DMS53 (cell line): ENCODE data around the gene CSNK1D.

Experiments used
- DNase-seq: peaks from one replicate; lab custom pipeline; 2025; lab: John Stamatoyannopoulos, UW

CSNK1D gene

DNA sequence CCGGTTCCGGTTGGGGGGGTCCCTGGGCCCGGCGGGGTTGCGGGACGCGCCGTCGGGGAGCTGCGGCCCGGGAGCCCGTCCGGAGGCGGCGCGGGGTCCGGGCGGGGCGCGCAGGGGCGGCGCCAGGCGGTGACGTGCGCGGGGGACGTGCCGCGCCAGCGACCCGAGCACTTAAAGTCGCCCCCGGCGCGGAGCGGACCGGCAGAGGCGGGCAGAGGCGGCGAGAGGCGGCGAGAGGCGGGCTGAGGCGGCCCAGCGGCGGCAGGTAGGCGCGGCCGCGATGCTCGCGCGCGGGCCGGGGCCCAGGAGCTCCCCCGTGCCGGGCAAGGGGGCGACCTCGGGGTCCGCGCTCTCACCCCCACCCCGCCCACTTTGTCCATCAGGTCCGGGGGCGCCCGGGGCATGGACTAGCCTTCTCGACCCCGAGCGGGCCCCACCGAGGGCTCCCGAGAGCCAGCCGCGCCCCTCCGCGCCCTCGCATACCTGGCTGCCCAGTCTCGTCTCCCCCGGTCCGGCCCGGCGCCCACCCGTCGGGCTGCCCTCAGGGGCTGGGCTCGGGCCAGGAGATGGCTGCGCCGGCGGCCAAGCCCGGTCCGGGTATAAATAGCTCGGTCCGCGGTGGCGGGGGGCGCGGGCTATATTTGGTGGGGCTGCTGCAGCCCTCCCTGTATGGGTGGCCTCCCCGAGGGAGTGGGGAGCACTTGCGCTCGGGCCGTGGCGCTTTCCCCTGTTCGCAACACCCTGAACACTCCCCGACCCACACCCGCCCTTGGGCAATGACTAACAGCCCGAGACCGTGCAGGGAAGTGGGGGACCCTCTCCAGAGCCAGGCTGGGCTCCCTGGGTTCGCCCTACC, 44.4 kb downstream of the CSNK1D start, which contains the start of gene SLC16A3:
Gene SLC16A3 (plus strand): TSS at position 201 of the 856 bp plus-strand sequence. CDS start 6,967 bp downstream, outside the sequence.
- peak; percentile 87 for DNase-seq

DNA sequence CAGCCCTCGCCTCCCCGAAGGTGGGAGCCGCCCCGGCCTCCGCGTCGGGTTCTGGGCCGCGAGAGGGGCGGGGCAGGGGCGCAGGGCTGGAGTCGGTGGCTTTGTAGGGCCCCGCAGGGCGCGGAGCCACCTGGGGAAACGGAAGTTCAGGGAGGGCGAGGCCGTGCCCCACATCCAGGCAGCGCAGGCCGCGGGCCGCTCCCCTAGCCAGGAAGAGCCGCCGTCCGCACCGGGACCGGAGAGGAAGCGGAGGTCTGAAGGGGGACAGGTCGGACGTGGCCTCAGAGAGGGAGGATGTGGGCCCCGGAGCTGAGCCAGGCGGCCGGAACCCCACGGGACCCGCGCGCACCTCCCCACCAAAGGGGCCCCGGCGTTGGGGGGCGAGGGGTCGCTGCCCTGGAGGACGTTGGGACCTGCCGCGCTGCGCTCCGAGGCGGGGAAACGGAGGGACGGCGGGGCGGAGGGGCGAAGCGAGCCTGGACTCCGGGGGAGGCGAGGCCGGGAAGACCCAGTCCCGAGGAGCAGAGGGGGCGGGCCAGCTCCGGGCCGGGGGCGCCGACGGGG, 45.1 kb downstream of the CSNK1D start:
- DNase-seq: peak; percentile 72

DNA sequence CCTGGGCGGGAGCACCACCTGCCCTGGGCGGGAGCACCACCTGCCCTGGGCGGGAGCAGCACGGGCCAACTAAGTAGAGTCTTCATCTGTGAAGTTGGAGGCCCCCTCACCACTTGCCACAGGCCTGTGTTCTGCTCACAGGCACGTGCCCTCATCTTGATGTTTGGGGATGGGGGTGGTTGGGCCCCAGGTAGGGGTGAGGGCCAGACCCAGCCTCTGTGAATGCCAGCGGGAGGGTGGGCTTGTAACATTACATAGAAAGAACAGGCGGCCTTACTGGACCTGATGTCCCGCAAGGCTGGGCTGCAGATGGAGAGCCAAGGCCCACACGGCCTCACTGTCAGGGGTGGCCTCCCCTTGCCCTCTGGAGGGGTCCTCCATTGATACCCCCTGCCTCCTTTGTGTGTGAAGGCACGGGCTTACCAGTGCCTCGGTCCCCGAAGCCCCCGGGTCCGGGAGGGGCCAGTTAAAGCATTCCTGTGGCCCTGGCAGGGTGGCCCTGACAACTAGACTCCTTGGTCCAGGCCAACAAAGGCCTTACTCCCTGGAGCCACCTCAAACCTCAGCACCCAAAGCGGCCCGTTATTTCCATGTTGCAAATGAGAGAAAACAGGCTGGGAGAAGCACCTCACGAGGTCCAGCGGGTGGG, 45.7 kb downstream of the CSNK1D start:
- peak; percentile 69 for DNase-seq

- DNase-seq: no peak
Observed at GRCh38 chr17:82226809-82227628, 46.5 kb downstream of the CSNK1D start.

DNA sequence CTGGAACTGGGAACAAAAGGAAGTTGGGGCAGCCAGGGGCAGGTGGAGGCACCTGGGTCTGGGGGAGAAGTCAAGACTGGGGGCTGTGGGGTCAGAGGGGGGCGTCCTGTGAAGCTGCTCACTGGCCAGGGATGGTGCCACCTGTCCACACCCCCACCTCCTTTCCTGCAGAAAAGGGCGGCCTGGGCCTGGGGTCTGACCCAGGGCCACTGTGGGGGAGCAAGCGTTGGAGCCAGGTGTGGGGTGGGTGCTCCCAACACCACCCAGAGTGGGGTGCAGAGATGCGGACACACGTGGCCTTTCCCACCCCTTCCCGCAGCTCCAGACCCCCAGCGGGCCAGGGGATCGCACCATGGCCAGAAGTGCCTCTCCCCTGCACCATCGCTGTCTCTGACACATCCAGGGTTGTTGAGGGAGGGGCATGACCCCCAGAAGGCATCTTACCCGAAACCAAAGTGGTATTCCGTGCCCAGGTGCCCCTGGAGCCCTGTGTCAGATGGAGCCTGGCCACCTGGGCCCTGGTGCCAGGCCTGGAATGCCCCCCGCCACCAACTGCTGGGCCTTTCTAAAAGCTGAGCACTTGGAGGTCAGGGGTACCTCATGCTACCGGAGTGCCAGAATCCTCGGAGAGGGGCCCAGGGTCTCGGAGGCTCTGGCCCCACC, 47.2 kb downstream of the CSNK1D start:
- no peak for DNase-seq

GRCh38 chr17:82225368-82226029, 48.0 kb downstream of the CSNK1D start:
- DNase-seq: no peak

DNA sequence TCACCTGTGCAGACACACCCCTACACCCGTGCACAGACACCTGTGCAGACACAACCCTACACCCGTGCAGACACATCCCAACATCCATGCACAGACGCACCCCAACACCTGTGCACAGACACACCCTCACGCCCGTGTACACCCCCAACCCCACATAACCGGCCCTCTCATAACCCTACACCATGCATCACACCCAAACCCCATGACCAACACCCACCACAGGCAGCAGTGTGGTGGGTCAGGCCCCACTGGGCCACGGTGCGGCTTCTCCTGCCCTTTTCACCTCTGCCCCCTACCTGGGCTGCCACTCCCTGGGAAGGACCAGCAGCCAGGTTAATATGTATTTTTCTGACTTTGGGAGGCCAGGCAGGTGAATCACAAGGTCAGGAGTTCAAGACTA, 48.8 kb downstream of the CSNK1D start:
- DNase-seq: no peak

GRCh38 chr17:82223517-82223916, 50.0 kb downstream of the CSNK1D start:
- no peak for DNase-seq

- DNase-seq: no peak
Observed at GRCh38 chr17:82222816-82223215, 50.7 kb downstream of the CSNK1D start.

DNA sequence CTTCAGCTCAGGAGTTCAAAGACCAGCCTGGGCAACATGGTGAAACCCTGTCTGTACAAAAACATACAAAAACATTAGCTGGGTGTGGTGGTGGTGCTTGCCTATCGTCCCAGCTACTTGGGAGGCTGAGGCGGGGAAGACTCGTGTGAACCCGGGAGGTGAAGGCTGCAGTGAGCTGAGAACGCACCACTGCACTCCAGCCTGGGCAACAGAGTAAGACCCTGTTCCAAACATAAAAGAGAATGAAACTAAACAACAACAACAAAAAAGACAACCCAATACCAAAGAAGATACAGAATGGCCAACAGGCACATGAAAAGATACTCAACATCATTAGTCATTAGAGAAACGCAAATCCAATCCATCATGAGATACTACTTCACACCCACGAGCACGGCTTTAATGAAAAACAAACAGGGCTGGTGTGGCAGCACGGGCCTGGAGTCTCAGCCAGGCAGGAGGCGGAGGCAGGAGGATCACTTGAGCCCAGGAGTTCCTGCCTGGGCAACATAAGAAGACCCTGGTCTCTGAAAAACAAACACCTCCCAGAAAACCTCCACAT, 52.1 kb downstream of the CSNK1D start:
- no peak for DNase-seq

DNA sequence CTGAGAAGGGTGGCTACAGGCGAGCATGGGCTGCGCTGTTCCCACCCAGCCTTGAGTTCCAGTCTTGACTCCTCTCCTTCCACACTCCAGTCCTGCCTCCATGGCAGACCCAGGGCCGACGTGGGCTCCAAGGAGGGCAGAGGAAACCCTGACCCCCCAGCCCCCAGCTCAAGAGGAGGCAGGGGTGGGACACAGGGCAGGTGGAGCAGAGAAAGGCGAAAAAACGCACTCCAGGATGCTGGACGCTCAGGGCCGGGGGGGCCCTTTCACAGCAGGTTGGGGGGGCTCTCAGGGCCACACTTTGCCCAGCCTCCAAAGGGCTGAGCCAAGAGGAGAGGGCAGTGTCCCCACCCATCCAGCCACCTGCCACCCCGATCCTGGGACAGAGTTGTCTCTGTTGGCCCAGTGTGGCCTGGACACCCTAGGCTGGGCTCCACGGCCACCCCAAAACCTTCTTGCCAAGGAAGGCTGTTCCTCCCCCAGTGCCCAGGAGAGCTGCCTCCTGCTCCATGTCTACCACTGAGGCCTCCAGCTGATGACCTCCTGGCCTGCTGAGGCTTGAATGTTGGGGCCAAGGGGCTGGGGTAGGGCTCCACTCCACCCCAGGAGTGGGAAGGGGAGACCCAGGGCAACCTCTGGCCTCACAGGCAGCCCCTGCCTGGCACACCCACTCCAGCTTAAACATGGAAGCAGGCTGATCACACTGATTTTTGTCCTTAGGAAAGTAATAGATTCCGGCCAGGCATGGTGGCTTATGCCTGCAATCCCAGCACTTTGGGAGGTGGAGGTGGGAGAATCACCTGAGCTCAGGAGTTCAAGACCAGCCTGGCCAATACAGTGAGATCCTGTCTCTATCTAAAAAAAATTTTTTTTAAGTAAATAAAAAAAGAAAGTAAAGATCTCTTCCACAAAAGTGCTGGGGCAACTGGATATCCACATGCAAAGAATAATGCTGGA, 53.5 kb downstream of the CSNK1D start:
- DNase-seq: no peak

- DNase-seq: no peak
Observed at GRCh38 chr17:82219083-82219482, 54.4 kb downstream of the CSNK1D start.

- DNase-seq: no peak
Observed at GRCh38 chr17:82218349-82219075, 55.0 kb downstream of the CSNK1D start.

- DNase-seq: peak; percentile 44
Observed at GRCh38 chr17:82217530-82218204, 55.8 kb downstream of the CSNK1D start.

- DNase-seq: no peak
Observed at GRCh38 chr17:82217120-82217529, 56.4 kb downstream of the CSNK1D start.

- DNase-seq: peak; percentile 48
Observed at GRCh38 chr17:82216301-82217119, 57.0 kb downstream of the CSNK1D start.

GRCh38 chr17:82215972-82216300, 57.6 kb downstream of the CSNK1D start:
- DNase-seq: no peak
